Jurkat, Clone E6-1 (cell line): Measurements from ENCODE around the gene CYBA.

Experiments used
- DNase-seq: peaks from one replicate; pipeline ENCODE4 v3.0.0-alpha.2; 2011; ENCODE audit warnings: low read depth, low spot score
- H3K4me3 ChIP-seq: 2 replicates; pipeline ENCODE4 v1.5.1; 2011; ENCODE audit warnings: mild to moderate bottlenecking, low read length, control low read depth, moderate library complexity

Gene CYBA

GRCh38 chr16:88649924-88650748 lies 717 bp downstream of the CYBA start:
- H3K4me3 ChIP-seq, result peak overlapping the region; percentile 79
- no peak for DNase-seq

GRCh38 chr16:88649195-88649923 lies 1.5 kb downstream of the CYBA start:
- H3K4me3 ChIP-seq, result peak overlapping the region; percentile 79; the same call in 1 of the 2 replicates
- DNase-seq, result no peak

- no peak overlapping the region for H3K4me3 ChIP-seq
- DNase-seq, result no peak
Measured at GRCh38 chr16:88647178-88648070, 3.4 kb downstream of the CYBA start.

- H3K4me3 ChIP-seq, result no peak overlapping the region
- no peak for DNase-seq
Measured at GRCh38 chr16:88646345-88647034, 4.4 kb downstream of the CYBA start.

GRCh38 chr16:88645941-88646340 lies 4.9 kb downstream of the CYBA start:
- no peak overlapping the region for H3K4me3 ChIP-seq

GRCh38 chr16:88645455-88645854 lies 5.4 kb downstream of the CYBA start:
- no peak for DNase-seq
- no peak overlapping the region for H3K4me3 ChIP-seq

More at GRCh38 chr16:88645941-88646340, 4.9 kb downstream of the CYBA start:
- DNase-seq, result no peak

- DNase-seq, result no peak
Measured at GRCh38 chr16:88643644-88643932, 7.3 kb downstream of the CYBA start.

GRCh38 chr16:88642881-88643643 lies 7.8 kb downstream of the CYBA start:
- DNase-seq, result no peak
- no peak overlapping the region for H3K4me3 ChIP-seq

More at GRCh38 chr16:88643644-88643932, 7.3 kb downstream of the CYBA start:
- H3K4me3 ChIP-seq, result no peak overlapping the region

- no peak for DNase-seq
- H3K4me3 ChIP-seq, result no peak overlapping the region
Measured at GRCh38 chr16:88640498-88641247, 10.2 kb downstream of the CYBA start.

- DNase-seq, result no peak
- no peak overlapping the region for H3K4me3 ChIP-seq
Measured at GRCh38 chr16:88640039-88640495, 10.8 kb downstream of the CYBA start.

GRCh38 chr16:88639231-88640038 lies 11.4 kb downstream of the CYBA start:
- H3K4me3 ChIP-seq, result no peak overlapping the region
- DNase-seq, result no peak

- DNase-seq, result no peak
- H3K4me3 ChIP-seq, result no peak within 1 kb of the TSS
Measured at GRCh38 chr16:88638323-88639230, 12.3 kb downstream of the CYBA start, which contains the start of gene IL17C. Gene IL17C, plus strand, starts transcription at chr16:88638572. Its CDS starts 70 bp downstream, at chr16:88638642.

- DNase-seq, result no peak
- H3K4me3 ChIP-seq, result no peak overlapping the region
Measured at GRCh38 chr16:88636488-88637265, 14.2 kb downstream of the CYBA start.

GRCh38 chr16:88635671-88636319 lies 15.1 kb downstream of the CYBA start:
- DNase-seq, result no peak
- H3K4me3 ChIP-seq, result no peak overlapping the region
